GM12872 (cell line): ENCODE measurements around the gene ERBB4.
A peak's percentile ranks its signal among the peaks of the same experiment; 100 is the strongest.

Experiments
- TF ChIP-seq, protein P1 (sequence below): IDR thresholded peaks from 3 replicates; pipeline ENCODE4 v1.5.1; 2011; ENCODE audit warnings: low read depth, mild to moderate bottlenecking, low read length, moderate library complexity; ENCODE audit not compliant: insufficient read depth

ERBB4 gene

DNA sequence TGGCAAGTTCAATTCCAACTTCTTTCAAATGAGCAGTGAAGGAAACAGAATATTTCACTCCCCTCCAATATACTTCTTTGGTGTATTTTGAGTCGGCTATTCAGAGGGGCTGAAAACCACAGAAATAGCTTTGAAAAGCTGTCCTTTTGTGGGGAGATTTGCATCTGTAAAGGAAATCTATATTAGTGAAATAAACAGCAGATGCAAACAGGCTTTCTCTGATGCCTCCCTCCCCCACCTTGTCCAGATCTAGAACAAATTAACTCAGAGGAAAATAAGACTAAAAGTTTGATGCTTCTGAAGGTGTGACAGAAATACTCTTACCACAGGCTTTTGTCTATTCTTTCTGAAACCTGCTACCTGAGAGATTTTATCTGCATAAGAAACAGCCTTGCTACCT is 1173.7 kb downstream of the ERBB4 start:
- TF ChIP-seq, protein P1, sequence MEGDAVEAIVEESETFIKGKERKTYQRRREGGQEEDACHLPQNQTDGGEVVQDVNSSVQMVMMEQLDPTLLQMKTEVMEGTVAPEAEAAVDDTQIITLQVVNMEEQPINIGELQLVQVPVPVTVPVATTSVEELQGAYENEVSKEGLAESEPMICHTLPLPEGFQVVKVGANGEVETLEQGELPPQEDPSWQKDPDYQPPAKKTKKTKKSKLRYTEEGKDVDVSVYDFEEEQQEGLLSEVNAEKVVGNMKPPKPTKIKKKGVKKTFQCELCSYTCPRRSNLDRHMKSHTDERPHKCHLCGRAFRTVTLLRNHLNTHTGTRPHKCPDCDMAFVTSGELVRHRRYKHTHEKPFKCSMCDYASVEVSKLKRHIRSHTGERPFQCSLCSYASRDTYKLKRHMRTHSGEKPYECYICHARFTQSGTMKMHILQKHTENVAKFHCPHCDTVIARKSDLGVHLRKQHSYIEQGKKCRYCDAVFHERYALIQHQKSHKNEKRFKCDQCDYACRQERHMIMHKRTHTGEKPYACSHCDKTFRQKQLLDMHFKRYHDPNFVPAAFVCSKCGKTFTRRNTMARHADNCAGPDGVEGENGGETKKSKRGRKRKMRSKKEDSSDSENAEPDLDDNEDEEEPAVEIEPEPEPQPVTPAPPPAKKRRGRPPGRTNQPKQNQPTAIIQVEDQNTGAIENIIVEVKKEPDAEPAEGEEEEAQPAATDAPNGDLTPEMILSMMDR, result no peak

DNA sequence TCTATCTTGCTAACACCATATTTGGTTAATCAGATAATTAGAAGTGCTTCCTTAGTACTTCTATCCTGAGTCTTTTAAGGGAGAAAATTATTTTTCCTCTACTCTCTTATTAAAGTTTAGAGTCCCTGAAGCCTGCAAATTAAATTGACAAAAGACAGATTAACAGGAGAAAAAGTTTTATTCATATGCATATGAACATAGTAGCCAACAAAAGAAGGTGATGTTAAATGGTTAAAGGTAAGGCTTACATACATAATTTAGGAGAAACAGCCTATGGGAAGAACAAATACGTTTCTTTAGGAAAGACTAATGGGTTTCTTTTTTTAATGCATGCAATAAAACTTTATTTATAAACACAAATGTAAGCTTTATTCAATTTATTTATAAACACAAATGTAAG is 1177.2 kb downstream of the ERBB4 start:
- TF ChIP-seq, protein P1, result no peak

DNA sequence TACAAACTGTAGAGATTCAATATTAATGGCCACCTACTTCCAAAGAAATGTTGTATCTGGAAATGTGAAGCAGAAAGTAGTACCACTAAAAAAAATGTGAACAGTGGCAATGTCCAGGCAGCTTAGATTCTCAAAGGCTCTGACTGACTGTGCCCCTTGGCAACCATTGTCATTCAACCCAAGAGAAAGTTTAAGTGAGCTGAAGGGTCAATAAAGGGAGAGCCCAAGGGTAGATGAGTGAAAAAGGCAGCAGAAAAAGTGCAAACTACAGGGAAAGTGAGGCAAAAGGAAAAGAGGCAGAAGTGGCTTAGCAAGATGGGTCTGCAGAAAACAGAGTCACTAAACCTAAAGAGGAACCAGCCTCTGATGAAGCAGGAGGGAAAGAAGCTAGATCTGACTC is 1179.3 kb downstream of the ERBB4 start:
- TF ChIP-seq, protein P1, result no peak

DNA sequence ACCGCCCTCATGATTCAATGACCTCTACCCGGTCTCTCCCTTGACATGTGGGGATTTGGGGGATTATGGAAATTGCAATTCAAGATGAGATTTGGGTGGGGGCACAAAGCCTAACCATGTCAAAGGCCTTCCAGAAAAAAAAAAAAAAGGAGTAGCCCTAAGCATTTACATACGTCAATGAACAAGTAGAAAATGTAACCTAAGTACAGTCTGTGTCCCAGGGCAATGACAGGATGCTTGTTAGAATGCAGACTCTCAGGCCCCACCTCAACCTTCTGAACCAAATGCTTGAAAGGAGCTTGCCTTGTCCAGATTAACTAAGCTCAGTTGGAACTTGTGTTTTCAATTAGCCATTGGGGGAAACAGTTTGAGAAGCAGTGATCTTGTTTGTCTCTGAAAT is 1180.1 kb downstream of the ERBB4 start:
- TF ChIP-seq, protein P1, result no peak

DNA sequence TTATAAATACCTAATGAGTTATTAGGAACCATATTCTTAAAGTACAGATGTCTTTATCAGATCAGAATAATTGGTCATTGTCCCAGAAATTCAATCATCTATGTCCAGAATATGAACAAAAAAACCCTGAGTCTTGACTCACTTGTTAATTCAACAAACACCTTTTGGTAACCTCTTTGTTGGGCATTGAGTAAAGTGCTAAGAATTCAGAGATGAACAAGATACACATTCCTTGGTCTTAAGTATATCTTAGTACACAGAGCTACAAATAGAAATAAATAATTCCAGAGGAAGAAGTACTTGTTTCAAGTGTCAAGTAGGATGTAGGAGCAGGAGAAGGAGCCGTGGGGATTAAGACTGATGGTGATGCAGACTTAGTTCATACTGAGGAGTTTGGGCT is 1184.1 kb downstream of the ERBB4 start:
- TF ChIP-seq, protein P1, result no peak

DNA sequence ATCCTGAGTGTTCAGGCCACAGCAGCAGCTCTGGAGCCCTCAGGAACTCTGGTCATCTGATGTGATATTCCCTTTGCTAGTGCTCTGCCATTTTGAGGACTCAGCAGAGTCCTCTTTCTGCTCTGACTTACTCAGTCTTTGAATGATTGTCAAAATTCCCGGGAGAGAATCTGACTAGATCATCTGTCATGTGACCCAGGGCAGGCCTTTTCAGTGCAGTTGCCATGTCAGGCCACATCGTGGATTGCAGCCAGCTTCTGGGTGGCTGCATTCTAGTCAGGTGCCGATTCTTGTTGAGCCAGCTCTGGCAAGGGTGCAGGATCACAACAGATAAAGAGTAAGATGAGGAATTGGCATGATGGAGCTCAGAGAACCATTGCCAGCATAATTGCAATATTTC is 1186.6 kb downstream of the ERBB4 start:
- TF ChIP-seq, protein P1, result no peak

DNA sequence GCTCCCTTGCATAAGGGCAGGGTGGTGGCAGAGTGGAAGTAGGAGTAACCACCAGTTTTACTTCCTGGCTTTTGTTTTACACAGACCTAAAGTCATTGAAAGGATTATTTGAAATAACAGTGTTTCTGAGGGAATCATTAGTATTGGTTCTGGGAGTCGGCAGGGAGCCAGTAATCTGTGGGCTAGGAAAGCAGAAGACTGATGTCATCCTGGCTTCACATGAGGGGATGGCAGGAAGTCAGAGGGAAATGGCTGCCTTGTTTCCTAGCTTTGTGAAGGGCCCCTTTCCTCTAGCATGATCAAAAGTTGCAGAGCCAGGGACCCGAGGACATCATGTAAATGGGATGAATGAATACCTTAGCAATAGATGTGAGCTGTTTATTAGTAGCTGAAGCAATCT is 1189.6 kb downstream of the ERBB4 start:
- TF ChIP-seq, protein P1, result no peak

DNA sequence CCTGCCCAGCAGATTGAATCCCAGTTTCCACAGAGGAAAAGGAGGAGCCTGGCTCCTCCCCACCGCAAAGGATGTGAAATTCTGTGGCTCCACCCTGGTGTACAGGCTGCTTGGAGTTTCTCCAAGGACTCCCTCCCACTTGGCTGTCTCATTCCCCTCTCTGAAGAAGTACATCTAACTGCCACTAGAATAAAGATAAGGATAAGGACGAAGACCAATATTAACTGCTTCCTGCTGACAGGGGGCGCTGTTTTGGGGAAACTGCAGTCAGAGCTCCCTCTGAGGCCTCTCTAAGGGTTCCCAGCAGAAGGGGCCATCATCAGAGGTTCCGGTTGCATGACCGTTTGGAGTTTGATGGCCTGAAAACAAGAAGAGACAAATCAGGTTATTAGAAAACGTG is 1191.3 kb downstream of the ERBB4 start:
- TF ChIP-seq, protein P1, result peak; percentile 42
